GM18907 (cell line): Measurements from ENCODE around the gene HOXB7.

Source experiments
- ATAC-seq: cut with Tn5 transposase; IDR thresholded peaks from one replicate; pipeline ENCODE4 v1.9.1; 2021; ENCODE audit warnings: mild to moderate bottlenecking, moderate library complexity; ENCODE audit not compliant: unreplicated experiment

Gene HOXB7

GRCh38 chr17:48610282-48611211 is at the start of gene HOXB7:
Gene HOXB7 (minus strand): TSS chr17:48611017. CDS start chr17:48610918, 99 bp downstream.
- ATAC-seq, result no peak

GRCh38 chr17:48655913-48656312 is 45.1 kb upstream of the HOXB7 start:
- no peak for ATAC-seq

- no peak for ATAC-seq
Measured at GRCh38 chr17:48649741-48650140, 38.9 kb upstream of the HOXB7 start.

GRCh38 chr17:48647963-48648245 is 37.1 kb upstream of the HOXB7 start:
- ATAC-seq, result no peak

GRCh38 chr17:48647103-48647962 is 36.5 kb upstream of the HOXB7 start:
- no peak for ATAC-seq

GRCh38 chr17:48646183-48647102 is 35.6 kb upstream of the HOXB7 start:
- no peak for ATAC-seq

GRCh38 chr17:48645639-48646182 is 34.9 kb upstream of the HOXB7 start:
- no peak for ATAC-seq

GRCh38 chr17:48644910-48645557 is 34.2 kb upstream of the HOXB7 start:
- ATAC-seq, result no peak

GRCh38 chr17:48644159-48644558 is 33.3 kb upstream of the HOXB7 start:
- ATAC-seq, result no peak

GRCh38 chr17:48643697-48644012 is 32.8 kb upstream of the HOXB7 start:
- ATAC-seq, result no peak

- no peak for ATAC-seq
Measured at GRCh38 chr17:48642843-48643696, 32.3 kb upstream of the HOXB7 start.

- no peak for ATAC-seq
Measured at GRCh38 chr17:48642059-48642842, 31.4 kb upstream of the HOXB7 start.

- no peak for ATAC-seq
Measured at GRCh38 chr17:48641541-48642058, 30.8 kb upstream of the HOXB7 start.

GRCh38 chr17:48640858-48641180 is 30.0 kb upstream of the HOXB7 start:
- no peak for ATAC-seq

- ATAC-seq, result no peak
Measured at GRCh38 chr17:48639982-48640857, 29.4 kb upstream of the HOXB7 start.

- no peak for ATAC-seq
Measured at GRCh38 chr17:48639136-48639535, 28.3 kb upstream of the HOXB7 start.
